ENCODE results near the gene KIF4A.

DNA sequence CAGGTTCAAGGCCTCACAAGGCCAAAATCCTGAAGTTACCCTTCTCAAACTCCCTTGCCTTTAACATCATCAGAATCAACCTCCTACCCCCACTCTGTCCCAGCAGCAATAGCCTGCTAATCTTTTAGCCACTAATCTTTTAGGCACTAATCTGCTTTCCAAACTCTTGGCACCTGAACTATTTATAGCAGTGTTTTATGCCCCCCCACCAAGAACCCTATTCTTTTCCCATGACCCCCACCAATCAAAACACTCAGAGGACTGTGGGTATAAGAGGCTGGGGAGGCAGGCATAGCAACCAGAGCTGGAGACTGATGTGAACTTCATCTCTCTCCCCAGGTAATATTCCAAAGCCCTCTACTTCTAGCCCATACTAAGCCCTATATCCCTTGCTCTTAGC is 21.9 kb upstream of the KIF4A start, which contains the start of gene ARR3:
- TF ChIP-seq NR2C2 (CRISPR knock-in tag; IDR thresholded peaks at IDR 0.05) (no peak), CBFB (CRISPR knock-in tag; IDR thresholded peaks at IDR 0.05; ENCODE audit: low read depth) (no peak), FOXK1 (CRISPR knock-in tag; IDR thresholded peaks at IDR 0.05) (no peak), TEAD4 (CRISPR knock-in tag; IDR thresholded peaks at IDR 0.05) (no peak), ETV6 (CRISPR knock-in tag; IDR thresholded peaks at IDR 0.05) (no peak), SMAD3 (CRISPR knock-in tag; IDR thresholded peaks at IDR 0.05; ENCODE audit: borderline replicate concordance) (no peak), ZBTB21 (CRISPR knock-in tag; IDR thresholded peaks at IDR 0.05; ENCODE audit: borderline replicate concordance) (no peak), NFYB (CRISPR knock-in tag; conservative IDR thresholded peaks at IDR 0.05; ENCODE audit: low read depth) (no peak)
- TF ChIP-seq, protein P1, sequence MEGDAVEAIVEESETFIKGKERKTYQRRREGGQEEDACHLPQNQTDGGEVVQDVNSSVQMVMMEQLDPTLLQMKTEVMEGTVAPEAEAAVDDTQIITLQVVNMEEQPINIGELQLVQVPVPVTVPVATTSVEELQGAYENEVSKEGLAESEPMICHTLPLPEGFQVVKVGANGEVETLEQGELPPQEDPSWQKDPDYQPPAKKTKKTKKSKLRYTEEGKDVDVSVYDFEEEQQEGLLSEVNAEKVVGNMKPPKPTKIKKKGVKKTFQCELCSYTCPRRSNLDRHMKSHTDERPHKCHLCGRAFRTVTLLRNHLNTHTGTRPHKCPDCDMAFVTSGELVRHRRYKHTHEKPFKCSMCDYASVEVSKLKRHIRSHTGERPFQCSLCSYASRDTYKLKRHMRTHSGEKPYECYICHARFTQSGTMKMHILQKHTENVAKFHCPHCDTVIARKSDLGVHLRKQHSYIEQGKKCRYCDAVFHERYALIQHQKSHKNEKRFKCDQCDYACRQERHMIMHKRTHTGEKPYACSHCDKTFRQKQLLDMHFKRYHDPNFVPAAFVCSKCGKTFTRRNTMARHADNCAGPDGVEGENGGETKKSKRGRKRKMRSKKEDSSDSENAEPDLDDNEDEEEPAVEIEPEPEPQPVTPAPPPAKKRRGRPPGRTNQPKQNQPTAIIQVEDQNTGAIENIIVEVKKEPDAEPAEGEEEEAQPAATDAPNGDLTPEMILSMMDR (IDR thresholded peaks at IDR 0.05) = no peak
- TF ChIP-seq, protein P2, sequence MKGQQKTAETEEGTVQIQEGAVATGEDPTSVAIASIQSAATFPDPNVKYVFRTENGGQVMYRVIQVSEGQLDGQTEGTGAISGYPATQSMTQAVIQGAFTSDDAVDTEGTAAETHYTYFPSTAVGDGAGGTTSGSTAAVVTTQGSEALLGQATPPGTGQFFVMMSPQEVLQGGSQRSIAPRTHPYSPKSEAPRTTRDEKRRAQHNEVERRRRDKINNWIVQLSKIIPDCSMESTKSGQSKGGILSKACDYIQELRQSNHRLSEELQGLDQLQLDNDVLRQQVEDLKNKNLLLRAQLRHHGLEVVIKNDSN (CRISPR knock-in tag; IDR thresholded peaks at IDR 0.05) = no peak
- TF ChIP-seq, protein P3, sequence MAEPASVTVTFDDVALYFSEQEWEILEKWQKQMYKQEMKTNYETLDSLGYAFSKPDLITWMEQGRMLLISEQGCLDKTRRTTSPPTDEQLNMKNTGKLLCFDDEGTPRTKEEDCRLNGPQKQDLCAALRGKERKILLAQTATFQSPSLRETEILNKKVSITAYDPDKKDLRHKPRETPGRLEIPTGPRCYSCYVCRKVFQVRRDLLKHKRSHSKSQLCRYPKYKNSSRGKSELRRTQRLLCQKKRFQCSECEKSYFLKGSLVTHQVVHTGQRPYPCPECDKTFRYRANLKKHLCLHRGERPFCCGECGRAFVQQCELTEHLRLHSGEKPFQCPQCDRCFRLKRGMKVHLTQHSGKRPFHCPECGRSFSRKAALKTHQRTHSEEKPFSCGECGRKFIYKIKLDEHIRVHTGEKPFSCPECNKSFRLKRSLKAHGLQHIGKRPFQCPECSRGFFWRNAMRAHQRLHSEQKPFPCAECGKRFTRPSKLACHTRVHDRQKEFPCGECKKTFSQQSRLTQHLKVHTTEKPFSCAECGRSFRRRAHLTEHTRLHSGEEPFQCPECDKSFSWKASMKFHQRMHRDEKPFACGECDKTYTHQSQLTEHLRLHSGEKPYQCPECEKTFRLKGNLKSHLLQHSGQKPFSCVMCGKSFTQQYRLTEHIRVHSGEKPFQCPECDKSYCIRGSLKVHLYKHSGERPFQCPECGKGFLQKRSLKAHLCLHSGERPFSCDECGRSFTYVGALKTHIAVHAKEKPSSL (CRISPR knock-in tag; conservative IDR thresholded peaks at IDR 0.05) = no peak
- TF ChIP-seq, protein P4, sequence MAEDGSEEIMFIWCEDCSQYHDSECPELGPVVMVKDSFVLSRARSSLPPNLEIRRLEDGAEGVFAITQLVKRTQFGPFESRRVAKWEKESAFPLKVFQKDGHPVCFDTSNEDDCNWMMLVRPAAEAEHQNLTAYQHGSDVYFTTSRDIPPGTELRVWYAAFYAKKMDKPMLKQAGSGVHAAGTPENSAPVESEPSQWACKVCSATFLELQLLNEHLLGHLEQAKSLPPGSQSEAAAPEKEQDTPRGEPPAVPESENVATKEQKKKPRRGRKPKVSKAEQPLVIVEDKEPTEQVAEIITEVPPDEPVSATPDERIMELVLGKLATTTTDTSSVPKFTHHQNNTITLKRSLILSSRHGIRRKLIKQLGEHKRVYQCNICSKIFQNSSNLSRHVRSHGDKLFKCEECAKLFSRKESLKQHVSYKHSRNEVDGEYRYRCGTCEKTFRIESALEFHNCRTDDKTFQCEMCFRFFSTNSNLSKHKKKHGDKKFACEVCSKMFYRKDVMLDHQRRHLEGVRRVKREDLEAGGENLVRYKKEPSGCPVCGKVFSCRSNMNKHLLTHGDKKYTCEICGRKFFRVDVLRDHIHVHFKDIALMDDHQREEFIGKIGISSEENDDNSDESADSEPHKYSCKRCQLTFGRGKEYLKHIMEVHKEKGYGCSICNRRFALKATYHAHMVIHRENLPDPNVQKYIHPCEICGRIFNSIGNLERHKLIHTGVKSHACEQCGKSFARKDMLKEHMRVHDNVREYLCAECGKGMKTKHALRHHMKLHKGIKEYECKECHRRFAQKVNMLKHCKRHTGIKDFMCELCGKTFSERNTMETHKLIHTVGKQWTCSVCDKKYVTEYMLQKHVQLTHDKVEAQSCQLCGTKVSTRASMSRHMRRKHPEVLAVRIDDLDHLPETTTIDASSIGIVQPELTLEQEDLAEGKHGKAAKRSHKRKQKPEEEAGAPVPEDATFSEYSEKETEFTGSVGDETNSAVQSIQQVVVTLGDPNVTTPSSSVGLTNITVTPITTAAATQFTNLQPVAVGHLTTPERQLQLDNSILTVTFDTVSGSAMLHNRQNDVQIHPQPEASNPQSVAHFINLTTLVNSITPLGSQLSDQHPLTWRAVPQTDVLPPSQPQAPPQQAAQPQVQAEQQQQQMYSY (CRISPR knock-in tag; IDR thresholded peaks at IDR 0.05) = no peak
